ENCODE results near the gene CAPZA2. TPM values are rescaled to one million over a fixed set of nuclear protein-coding genes. Genes with fewer than 3 reads are reported as not detected.

Gene CAPZA2
- total RNA-seq, 2 experiments from 2014 or later: 93.6 to 96.5 TPM

- ATAC-seq (ENCODE audit: poor library complexity): no peak
- no peaks in the 10 kb centered on the region for H3K4me1 ChIP-seq (ENCODE audit: insufficient read depth, low read length)
- peaks cover 17% of the 10 kb centered on the region for H3K36me3 ChIP-seq (ENCODE audit: insufficient read depth, low read length)
- no peak for DNase-seq
- no peaks in the 10 kb centered on the region for H3K9me3 ChIP-seq (ENCODE audit: control insufficient read depth in 1 of 2, insufficient read depth in 1 of 2, low read length in 2 of 2)
- Mint-ChIP-seq H3K36me3 (ENCODE audit: low read depth) (peaks cover 26% of the 10 kb centered on the region), H3K27ac (no peak overlapping the region), H3K9me3 (no peaks in the 10 kb centered on the region), H3K4me1 (ENCODE audit: low read depth) (no peaks in the 10 kb centered on the region), H3K4me3 (no peak overlapping the region), H3K27me3 (no peaks in the 10 kb centered on the region)
- TF ChIP-seq, protein P1, sequence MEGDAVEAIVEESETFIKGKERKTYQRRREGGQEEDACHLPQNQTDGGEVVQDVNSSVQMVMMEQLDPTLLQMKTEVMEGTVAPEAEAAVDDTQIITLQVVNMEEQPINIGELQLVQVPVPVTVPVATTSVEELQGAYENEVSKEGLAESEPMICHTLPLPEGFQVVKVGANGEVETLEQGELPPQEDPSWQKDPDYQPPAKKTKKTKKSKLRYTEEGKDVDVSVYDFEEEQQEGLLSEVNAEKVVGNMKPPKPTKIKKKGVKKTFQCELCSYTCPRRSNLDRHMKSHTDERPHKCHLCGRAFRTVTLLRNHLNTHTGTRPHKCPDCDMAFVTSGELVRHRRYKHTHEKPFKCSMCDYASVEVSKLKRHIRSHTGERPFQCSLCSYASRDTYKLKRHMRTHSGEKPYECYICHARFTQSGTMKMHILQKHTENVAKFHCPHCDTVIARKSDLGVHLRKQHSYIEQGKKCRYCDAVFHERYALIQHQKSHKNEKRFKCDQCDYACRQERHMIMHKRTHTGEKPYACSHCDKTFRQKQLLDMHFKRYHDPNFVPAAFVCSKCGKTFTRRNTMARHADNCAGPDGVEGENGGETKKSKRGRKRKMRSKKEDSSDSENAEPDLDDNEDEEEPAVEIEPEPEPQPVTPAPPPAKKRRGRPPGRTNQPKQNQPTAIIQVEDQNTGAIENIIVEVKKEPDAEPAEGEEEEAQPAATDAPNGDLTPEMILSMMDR (IDR thresholded peaks at IDR 0.05): no peak
- no peaks in the 10 kb centered on the region for H3K27me3 ChIP-seq (ENCODE audit: control insufficient read depth in 1 of 2, insufficient read depth in 2 of 2, low read length in 2 of 2)
- no peak overlapping the region for H3K27ac ChIP-seq (ENCODE audit: low read depth in 1 of 2, low read length in 2 of 2)
- POLR2A ChIA-PET: interaction anchor here (0.8 kb wide), 1 partner anchor 45 kb away, joined by 3 read pairs; no protein-coding TSS in a partner anchor
- H3K4me3 ChIP-seq (ENCODE audit: low read length): no peak overlapping the region
- intact Hi-C loops (cut with DNase I, micrococcal nuclease): no loop called here
- CTCF ChIA-PET: no interaction called here
Measured at GRCh38 chr7:116922545-116922944, 60.2 kb downstream of the CAPZA2 start.

- Histone ChIP-seq H3K9me3 (ENCODE audit: control insufficient read depth in 1 of 2, insufficient read depth in 1 of 2, low read length in 2 of 2) (no peaks in the 10 kb centered on the region), H3K36me3 (ENCODE audit: insufficient read depth, low read length) (no peaks in the 10 kb centered on the region), H3K4me3 (ENCODE audit: low read length) (no peak overlapping the region), H3K27me3 (ENCODE audit: control insufficient read depth in 1 of 2, insufficient read depth in 2 of 2, low read length in 2 of 2) (no peaks in the 10 kb centered on the region), H3K4me1 (ENCODE audit: insufficient read depth, low read length) (no peaks in the 10 kb centered on the region), H3K27ac (ENCODE audit: low read depth in 1 of 2, low read length in 2 of 2) (no peak overlapping the region)
- no peak for DNase-seq
- intact Hi-C loops (cut with DNase I, micrococcal nuclease): loop anchor here in 1 of 2 experiments (5.0 kb wide), 1 partner anchor 1228 kb away; no protein-coding TSS in a partner anchor
- ATAC-seq (ENCODE audit: poor library complexity): no peak
- Mint-ChIP-seq H3K4me1 (ENCODE audit: low read depth) (no peaks in the 10 kb centered on the region), H3K27me3 (no peaks in the 10 kb centered on the region), H3K27ac (no peak overlapping the region), H3K9me3 (no peaks in the 10 kb centered on the region), H3K36me3 (ENCODE audit: low read depth) (peaks cover 9% of the 10 kb centered on the region), H3K4me3 (no peak overlapping the region)
- ChIA-PET POLR2A (no interaction called here), CTCF (no interaction called here)
- TF ChIP-seq, protein P1 (IDR thresholded peaks at IDR 0.05): no peak
Measured at GRCh38 chr7:116924741-116925140, 62.4 kb downstream of the CAPZA2 start.

- ChIA-PET CTCF (interaction anchor here (2.7 kb wide), 1 partner anchor 199 kb away, joined by 7 read pairs; no protein-coding TSS in a partner anchor), POLR2A (no interaction called here)
- ATAC-seq (ENCODE audit: poor library complexity): no peak
- H3K27me3 Mint-ChIP-seq: peaks cover 4% of the 10 kb centered on the region
- H3K4me3 Mint-ChIP-seq: no peak overlapping the region
- no peaks in the 10 kb centered on the region for H3K36me3 Mint-ChIP-seq (ENCODE audit: low read depth)
- no peaks in the 10 kb centered on the region for H3K36me3 ChIP-seq (ENCODE audit: insufficient read depth, low read length)
- TF ChIP-seq, protein P1 (IDR thresholded peaks at IDR 0.05): no peak
- H3K27me3 ChIP-seq (ENCODE audit: control insufficient read depth in 1 of 2, insufficient read depth in 2 of 2, low read length in 2 of 2): no peaks in the 10 kb centered on the region
- H3K27ac Mint-ChIP-seq: no peak overlapping the region
- H3K9me3 Mint-ChIP-seq: no peaks in the 10 kb centered on the region
- DNase-seq: no peak
- no peak overlapping the region for H3K27ac ChIP-seq (ENCODE audit: low read depth in 1 of 2, low read length in 2 of 2)
- H3K4me3 ChIP-seq (ENCODE audit: low read length): no peak overlapping the region
- intact Hi-C loops (cut with DNase I, micrococcal nuclease): loop anchor here in 1 of 2 experiments (5.0 kb wide), 1 partner anchor 1223 kb away; no protein-coding TSS in a partner anchor
- peaks cover 6% of the 10 kb centered on the region for H3K4me1 ChIP-seq (ENCODE audit: insufficient read depth, low read length)
- peaks cover 8% of the 10 kb centered on the region for H3K4me1 Mint-ChIP-seq (ENCODE audit: low read depth)
- no peaks in the 10 kb centered on the region for H3K9me3 ChIP-seq (ENCODE audit: control insufficient read depth in 1 of 2, insufficient read depth in 1 of 2, low read length in 2 of 2)
Measured at GRCh38 chr7:116929021-116929420, 66.6 kb downstream of the CAPZA2 start.

Measured in CD4-positive, alpha-beta T cell (primary cell).